Mesendoderm (in vitro differentiated cells): Measurements from ENCODE around the gene NR2E1.

Experiments
- DNase-seq: peaks from one replicate; pipeline ENCODE4 v3.0.0; 2013
- H2AK5ac ChIP-seq: 2 replicates; pipeline ENCODE4 v1.6.1; 2013; ENCODE audit warnings: low read length, inconsistent platforms
- H2BK120ac ChIP-seq: 2 replicates; pipeline ENCODE4 v1.6.1; 2013; ENCODE audit warnings: low read depth, mild to moderate bottlenecking, low read length, moderate library complexity, mixed read lengths
- H2BK15ac ChIP-seq: replicated peaks from 2 replicates; pipeline ENCODE4 v1.6.1; 2013; ENCODE audit warnings: low read depth, mild to moderate bottlenecking, moderate library complexity
- H2BK5ac ChIP-seq: 2 replicates; pipeline ENCODE4 v1.6.1; 2013; ENCODE audit warnings: low read length, inconsistent platforms
- H3K18ac ChIP-seq: 2 replicates; pipeline ENCODE4 v1.6.1; 2013; ENCODE audit warnings: mild to moderate bottlenecking, low read length, mixed read lengths
- H3K23ac ChIP-seq: one replicate; pipeline ENCODE4 v1.6.1; 2013; ENCODE audit warnings: low read length
- H3K27ac ChIP-seq: 2 replicates; pipeline ENCODE4 v1.5.1; 2013; ENCODE audit warnings: low read depth, mild to moderate bottlenecking, inconsistent platforms, low read length, moderate library complexity
- H3K27me3 ChIP-seq: 2 replicates; pipeline ENCODE4 v1.6.1; 2013; ENCODE audit warnings: low read length, control low read depth, mild to moderate bottlenecking, inconsistent platforms; ENCODE audit not compliant: insufficient read depth, poor library complexity
- H3K36me3 ChIP-seq: 2 replicates; pipeline ENCODE4 v1.6.1; 2013; ENCODE audit warnings: low read length, inconsistent platforms; ENCODE audit not compliant: control insufficient read depth, insufficient read depth
- H3K4ac ChIP-seq: one replicate; pipeline ENCODE4 v1.6.1; 2013; ENCODE audit warnings: low read depth, mild to moderate bottlenecking, low read length, moderate library complexity
- H3K4me1 ChIP-seq: 2 replicates; pipeline ENCODE4 v1.6.1; 2013; ENCODE audit warnings: low read depth, low read length, inconsistent platforms; ENCODE audit not compliant: control insufficient read depth
- H3K4me2 ChIP-seq: 2 replicates; pipeline ENCODE4 v1.6.1; 2013; ENCODE audit warnings: low read length
- H3K4me3 ChIP-seq: 2 replicates; pipeline ENCODE4 v1.5.1; 2013; ENCODE audit warnings: mild to moderate bottlenecking, low read length
- H3K56ac ChIP-seq: one replicate; pipeline ENCODE4 v1.6.1; 2013; ENCODE audit warnings: low read length
- H3K79me1 ChIP-seq: 2 replicates; pipeline ENCODE4 v1.6.1; 2013; ENCODE audit warnings: low read length, inconsistent platforms
- H3K79me2 ChIP-seq: 2 replicates; pipeline ENCODE4 v1.6.1; 2013; ENCODE audit warnings: mild to moderate bottlenecking, low read length; ENCODE audit not compliant: control insufficient read depth, insufficient read depth
- H3K9ac ChIP-seq: 2 replicates; pipeline ENCODE4 v1.6.1; 2013; ENCODE audit warnings: low read length, inconsistent platforms
- H4K5ac ChIP-seq: one replicate; pipeline ENCODE4 v1.6.1; 2013; ENCODE audit warnings: low read length
- H4K8ac ChIP-seq: one replicate; pipeline ENCODE4 v1.6.1; 2013; ENCODE audit warnings: low read depth, mild to moderate bottlenecking, control low read depth, low read length, moderate library complexity
- WGBS: extraction: QIAGEN DNeasy Blood & Tissue Kit; methylation state at CpG from one replicate; pipeline ENCODE4 v1.1.7; 2013; ENCODE audit warnings: low lambda C conversion rate, missing lambda C conversion rate; ENCODE audit not compliant: insufficient coverage; ENCODE audit errors: extremely low coverage; 5-methylcytosine and 5-hydroxymethylcytosine counted together

The NR2E1 gene

GRCh38 chr6:108203189-108204112 lies 37.6 kb downstream of the NR2E1 start:
- no peaks in the 10 kb centered on the region for H3K79me1 ChIP-seq
- peak; percentile 29 for DNase-seq
- H2BK120ac ChIP-seq, result no peak overlapping the region
- no peak overlapping the region for H3K4ac ChIP-seq
- no peak overlapping the region for H4K5ac ChIP-seq
- no peaks in the 10 kb centered on the region for H3K79me2 ChIP-seq
- no peak overlapping the region for H3K56ac ChIP-seq
- H3K27ac ChIP-seq, result no peak overlapping the region
- no peaks in the 10 kb centered on the region for H3K36me3 ChIP-seq
- H2BK15ac ChIP-seq, result no peak overlapping the region
- no CpG with 5 or more reads among the region's 14 CpGs for WGBS
- no peak overlapping the region for H2BK5ac ChIP-seq
- no peak overlapping the region for H3K23ac ChIP-seq
- H3K4me3 ChIP-seq, result no peak overlapping the region
- no peak overlapping the region for H3K9ac ChIP-seq
- H3K4me1 ChIP-seq, result no peaks in the 10 kb centered on the region
- no peaks in the 10 kb centered on the region for H3K27me3 ChIP-seq
- no peak overlapping the region for H2AK5ac ChIP-seq
- H4K8ac ChIP-seq, result no peak overlapping the region
- H3K18ac ChIP-seq, result no peak overlapping the region
- no peak overlapping the region for H3K4me2 ChIP-seq

DNA sequence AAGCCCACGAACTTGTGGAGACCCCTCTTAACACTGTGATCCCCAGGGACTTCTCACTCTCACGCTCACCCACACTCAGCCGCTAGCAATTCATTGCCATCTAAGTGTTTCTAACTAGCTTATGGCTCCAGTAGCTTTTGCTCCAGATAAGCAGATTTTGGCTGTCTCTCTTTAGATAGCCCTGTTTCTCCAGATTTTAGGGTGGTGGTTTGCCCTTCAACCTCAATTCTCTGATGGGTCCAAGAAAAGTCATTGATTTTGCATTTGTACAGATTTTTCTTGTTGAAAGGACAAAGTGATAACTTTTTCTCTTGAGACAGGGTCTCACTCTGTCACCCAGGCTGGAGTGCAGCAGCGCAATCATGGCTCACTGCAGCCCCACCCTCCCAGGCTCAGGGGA lies 41.2 kb downstream of the NR2E1 start:
- H2BK15ac ChIP-seq, result no peak overlapping the region
- H3K36me3 ChIP-seq, result no peaks in the 10 kb centered on the region
- no peak overlapping the region for H4K8ac ChIP-seq
- H2AK5ac ChIP-seq, result no peak overlapping the region
- H2BK5ac ChIP-seq, result no peak overlapping the region
- no peak overlapping the region for H3K9ac ChIP-seq
- H3K4me1 ChIP-seq, result no peaks in the 10 kb centered on the region
- no peaks in the 10 kb centered on the region for H3K79me2 ChIP-seq
- DNase-seq, result no peak
- no peak overlapping the region for H2BK120ac ChIP-seq
- no peak overlapping the region for H3K18ac ChIP-seq
- no peak overlapping the region for H3K56ac ChIP-seq
- no peak overlapping the region for H3K27ac ChIP-seq
- no peak overlapping the region for H3K23ac ChIP-seq
- no peak overlapping the region for H3K4me2 ChIP-seq
- no CpG with 5 or more reads among the region's 4 CpGs for WGBS
- H3K79me1 ChIP-seq, result no peaks in the 10 kb centered on the region
- H3K27me3 ChIP-seq, result no peaks in the 10 kb centered on the region
- no peak overlapping the region for H4K5ac ChIP-seq
- H3K4ac ChIP-seq, result no peak overlapping the region
- no peak overlapping the region for H3K4me3 ChIP-seq

DNA sequence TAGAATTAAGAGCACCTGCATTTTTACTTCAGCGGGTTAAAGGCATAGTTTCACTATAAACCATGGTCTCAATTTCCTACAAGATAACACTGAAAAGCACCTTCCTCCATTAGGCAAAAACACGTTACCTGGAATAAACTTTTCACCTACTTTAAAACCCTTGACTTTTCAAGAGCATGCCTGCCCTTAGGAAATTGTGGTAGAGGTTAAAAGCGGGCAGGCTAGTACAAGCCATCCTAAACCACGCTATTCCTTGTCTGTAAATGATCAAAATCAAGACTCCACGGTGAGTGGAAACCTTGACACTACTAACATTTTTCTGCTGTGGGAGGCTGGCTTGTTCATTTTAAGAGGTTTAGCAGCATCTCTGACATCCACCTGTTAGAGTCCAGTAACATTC lies 43.9 kb downstream of the NR2E1 start:
- no peak for DNase-seq
- Histone ChIP-seq H3K56ac (no peak overlapping the region), H3K23ac (no peak overlapping the region), H2BK15ac (no peak overlapping the region), H3K79me2 (no peaks in the 10 kb centered on the region), H3K4me3 (no peak overlapping the region), H3K9ac (no peak overlapping the region), H2BK120ac (no peak overlapping the region), H2AK5ac (no peak overlapping the region), H4K8ac (no peak overlapping the region), H3K4me1 (no peaks in the 10 kb centered on the region), H2BK5ac (no peak overlapping the region), H3K18ac (no peak overlapping the region), H3K36me3 (no peaks in the 10 kb centered on the region), H3K27ac (no peak overlapping the region), H3K27me3 (no peaks in the 10 kb centered on the region), H3K4me2 (no peak overlapping the region), H3K79me1 (no peaks in the 10 kb centered on the region), H3K4ac (no peak overlapping the region), H4K5ac (no peak overlapping the region)
- WGBS, result no CpG with 5 or more reads among the region's 5 CpGs

DNA sequence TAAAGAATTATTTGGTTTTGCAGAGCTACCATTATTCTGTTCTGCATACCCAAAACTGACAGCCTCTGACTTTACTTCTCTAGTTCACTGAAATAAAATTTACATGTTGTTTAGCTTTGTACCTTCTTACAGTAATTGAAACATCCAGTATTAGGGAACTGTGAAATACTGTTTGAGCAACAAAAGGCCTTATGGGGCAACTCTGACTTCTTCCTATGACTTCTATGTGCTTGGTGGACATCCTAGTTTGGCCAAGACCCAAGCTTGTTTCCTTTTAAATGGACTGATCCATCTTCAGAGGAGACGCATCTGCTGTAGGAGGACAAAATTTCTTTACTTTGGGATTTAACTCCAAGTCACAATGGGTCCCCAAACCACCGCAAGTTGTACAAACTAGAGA lies 44.7 kb downstream of the NR2E1 start:
- H3K56ac ChIP-seq, result no peak overlapping the region

GRCh38 chr6:108211671-108212070 lies 45.8 kb downstream of the NR2E1 start:
- no peak overlapping the region for H2BK15ac ChIP-seq
- H4K5ac ChIP-seq, result no peak overlapping the region
- H3K79me2 ChIP-seq, result no peaks in the 10 kb centered on the region
- no peak for DNase-seq
- no peak overlapping the region for H4K8ac ChIP-seq
- no peak overlapping the region for H3K27ac ChIP-seq
- H3K79me1 ChIP-seq, result no peaks in the 10 kb centered on the region
- no peak overlapping the region for H3K56ac ChIP-seq
- H3K4ac ChIP-seq, result no peak overlapping the region
- H2AK5ac ChIP-seq, result no peak overlapping the region
- no peak overlapping the region for H2BK5ac ChIP-seq
- no peak overlapping the region for H3K4me3 ChIP-seq
- no peaks in the 10 kb centered on the region for H3K27me3 ChIP-seq
- H3K9ac ChIP-seq, result no peak overlapping the region
- H2BK120ac ChIP-seq, result no peak overlapping the region
- H3K18ac ChIP-seq, result no peak overlapping the region
- no CpG with 5 or more reads among the region's 2 CpGs for WGBS
- H3K23ac ChIP-seq, result no peak overlapping the region
- H3K4me2 ChIP-seq, result no peak overlapping the region
- no peaks in the 10 kb centered on the region for H3K4me1 ChIP-seq
- no peaks in the 10 kb centered on the region for H3K36me3 ChIP-seq

More for the DNA sequence above, 44.7 kb downstream of the NR2E1 start:
- Histone ChIP-seq H3K4me2 (no peak overlapping the region), H3K36me3 (no peaks in the 10 kb centered on the region), H2BK5ac (no peak overlapping the region), H3K4me1 (no peaks in the 10 kb centered on the region), H3K4me3 (no peak overlapping the region), H3K79me1 (no peaks in the 10 kb centered on the region), H3K9ac (no peak overlapping the region), H2BK15ac (no peak overlapping the region), H2BK120ac (no peak overlapping the region), H4K8ac (no peak overlapping the region), H3K23ac (no peak overlapping the region), H2AK5ac (no peak overlapping the region), H3K27ac (no peak overlapping the region), H3K79me2 (no peaks in the 10 kb centered on the region), H3K18ac (no peak overlapping the region), H3K27me3 (no peaks in the 10 kb centered on the region), H4K5ac (no peak overlapping the region), H3K4ac (no peak overlapping the region)
- no peak for DNase-seq
- no CpG with 5 or more reads among the region's 2 CpGs for WGBS

DNA sequence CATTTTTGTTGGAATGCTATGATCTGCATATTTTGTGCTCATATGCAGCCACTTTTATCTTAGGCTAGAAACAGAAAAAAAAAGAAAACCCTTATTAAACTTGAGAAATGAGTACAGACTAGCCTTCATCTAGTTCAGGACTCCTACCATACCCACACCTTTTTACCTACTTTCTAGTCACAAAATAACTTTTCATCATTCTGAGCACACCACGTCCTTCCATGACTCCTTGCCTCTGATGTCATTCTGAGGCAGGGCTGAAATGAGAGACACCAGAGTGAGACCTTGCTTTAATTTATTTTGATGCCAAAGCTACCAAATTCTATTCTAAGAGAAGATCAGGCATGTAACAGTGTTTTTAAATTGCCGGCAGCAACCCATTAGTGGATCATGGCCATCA lies 56.2 kb downstream of the NR2E1 start:
- WGBS, result no CpG with 5 or more reads among the region's 2 CpGs
- no peak overlapping the region for H4K5ac ChIP-seq
- H2BK5ac ChIP-seq, result no peak overlapping the region
- H3K79me1 ChIP-seq, result peaks cover 2% of the 10 kb centered on the region
- H4K8ac ChIP-seq, result no peak overlapping the region
- no peaks in the 10 kb centered on the region for H3K27me3 ChIP-seq
- no peak overlapping the region for H3K18ac ChIP-seq
- DNase-seq, result no peak
- no peaks in the 10 kb centered on the region for H3K36me3 ChIP-seq
- no peak overlapping the region for H3K9ac ChIP-seq
- H2BK120ac ChIP-seq, result no peak overlapping the region
- H2AK5ac ChIP-seq, result no peak overlapping the region
- no peak overlapping the region for H3K27ac ChIP-seq
- H3K4ac ChIP-seq, result no peak overlapping the region
- H3K79me2 ChIP-seq, result no peaks in the 10 kb centered on the region
- no peak overlapping the region for H2BK15ac ChIP-seq
- no peak overlapping the region for H3K23ac ChIP-seq
- no peak overlapping the region for H3K4me2 ChIP-seq
- no peak overlapping the region for H3K4me3 ChIP-seq
- H3K4me1 ChIP-seq, result no peaks in the 10 kb centered on the region
- H3K56ac ChIP-seq, result no peak overlapping the region
